GM23248 (cell line): ENCODE data around the gene GPT2. TPM values are rescaled to one million over a fixed set of nuclear protein-coding genes. Genes with fewer than 3 reads are reported as not detected.
A peak's percentile ranks its signal among the peaks of the same experiment; 100 is the strongest.

Experiments used
- DNase-seq: peaks from one replicate; pipeline ENCODE4 v3.0.0-alpha.2; 2015
- H2AFZ ChIP-seq: fragments of 200-600 bp; sonication (generic); 2 replicates; pipeline ENCODE4 v1.6.1; 2016; ENCODE audit warnings: antibody characterized with exemption
- H3F3A ChIP-seq: fragments of 200-600 bp; sonication (generic); 2 replicates; pipeline ENCODE4 v1.6.1; 2016; ENCODE audit warnings: mild to moderate bottlenecking, antibody characterized with exemption, mixed run types; ENCODE audit not compliant: insufficient read depth
- H3K27ac ChIP-seq: fragments of 200-600 bp; sonication (generic); 2 replicates; pipeline ENCODE4 v1.5.1; 2016; ENCODE audit warnings: mild to moderate bottlenecking
- H3K27me3 ChIP-seq: fragments of 200-600 bp; sonication (generic); replicated peaks from 2 replicates; pipeline ENCODE4 v1.6.1; 2016; ENCODE audit warnings: mild to moderate bottlenecking; ENCODE audit not compliant: insufficient read depth
- H3K36me3 ChIP-seq: fragments of 200-600 bp; sonication (generic); 2 replicates; pipeline ENCODE4 v1.6.1; 2016; ENCODE audit warnings: low read depth, mild to moderate bottlenecking
- H3K4me1 ChIP-seq: fragments of 200-600 bp; sonication (generic); 2 replicates; pipeline ENCODE4 v1.6.1; 2016; ENCODE audit warnings: mild to moderate bottlenecking; ENCODE audit not compliant: insufficient read depth
- H3K4me2 ChIP-seq: fragments of 200-600 bp; sonication (generic); one replicate; pipeline ENCODE4 v1.6.1; 2016; ENCODE audit warnings: mild to moderate bottlenecking; ENCODE audit not compliant: unreplicated experiment
- H3K4me3 ChIP-seq: fragments of 200-600 bp; sonication (generic); 2 replicates; pipeline ENCODE4 v1.5.1; 2016; ENCODE audit warnings: mild to moderate bottlenecking
- H3K79me2 ChIP-seq: fragments of 200-600 bp; sonication (generic); 2 replicates; pipeline ENCODE4 v1.6.1; 2016; ENCODE audit warnings: mild to moderate bottlenecking; ENCODE audit not compliant: insufficient read depth
- H3K9ac ChIP-seq: fragments of 200-600 bp; sonication (generic); 2 replicates; pipeline ENCODE4 v1.6.1; 2016; ENCODE audit warnings: mild to moderate bottlenecking
- H3K9me2 ChIP-seq: fragments of 200-600 bp; sonication (generic); 2 replicates; pipeline ENCODE4 v1.6.1; 2016; ENCODE audit warnings: mixed run types, mild to moderate bottlenecking, moderate library complexity; ENCODE audit not compliant: insufficient read depth
- H3K9me3 ChIP-seq: fragments of 200-600 bp; sonication (generic); one replicate; pipeline ENCODE4 v1.6.1; 2017; ENCODE audit warnings: low read depth
- H4K20me1 ChIP-seq: fragments of 200-600 bp; sonication (generic); 2 replicates; pipeline ENCODE4 v1.6.0; 2016; ENCODE audit not compliant: insufficient read depth
- EZH2 ChIP-seq: fragments of 200-600 bp; sonication (generic); IDR thresholded peaks from 2 replicates; pipeline ENCODE4 v1.6.1; 2018; ENCODE audit warnings: antibody characterized with exemption, mild to moderate bottlenecking; ENCODE audit not compliant: insufficient read depth, poor library complexity, severe bottlenecking
- EZH2phosphoT487 ChIP-seq: fragments of 200-600 bp; sonication (generic); IDR thresholded peaks from 2 replicates; pipeline ENCODE4 v1.6.1; 2018; ENCODE audit warnings: antibody characterized with exemption, moderate library complexity, mild to moderate bottlenecking, low read depth; ENCODE audit not compliant: insufficient read depth
- WGBS, 2 experiments: methylation state at CpG; one replicate each; pipeline ENCODE4 v1.1.6; 2015 to 2017; ENCODE audit warnings: low lambda C conversion rate in 2 of 2, low coverage in 1 of 2; ENCODE audit errors: missing lambda C conversion rate in 2 of 2; 5-methylcytosine and 5-hydroxymethylcytosine counted together
- in situ Hi-C: fragments of 300-500 bp; cut with MboI; formaldehyde crosslinking; loops from 2 replicates; pipeline ENCODE4 v1.15.0; 2020
- polyA plus RNA-seq: library from polyadenylated mRNA; unstranded; fragments of >200 nt; fragmentation: Nextera tagmentation; extraction: Ambion mirVana; gene quantifications from 2 replicates; pipeline ENCODE4 v1.2.1, GENCODE V29; 2016
- total RNA-seq: library from RNA; depleted of rRNA; stranded (reverse); fragments of >200 nt; shearing (Covaris generic); gene quantifications from 2 replicates; pipeline ENCODE4 v1.2.3, GENCODE V29; 2014; rRNA removed

The GPT2 gene, protein sequence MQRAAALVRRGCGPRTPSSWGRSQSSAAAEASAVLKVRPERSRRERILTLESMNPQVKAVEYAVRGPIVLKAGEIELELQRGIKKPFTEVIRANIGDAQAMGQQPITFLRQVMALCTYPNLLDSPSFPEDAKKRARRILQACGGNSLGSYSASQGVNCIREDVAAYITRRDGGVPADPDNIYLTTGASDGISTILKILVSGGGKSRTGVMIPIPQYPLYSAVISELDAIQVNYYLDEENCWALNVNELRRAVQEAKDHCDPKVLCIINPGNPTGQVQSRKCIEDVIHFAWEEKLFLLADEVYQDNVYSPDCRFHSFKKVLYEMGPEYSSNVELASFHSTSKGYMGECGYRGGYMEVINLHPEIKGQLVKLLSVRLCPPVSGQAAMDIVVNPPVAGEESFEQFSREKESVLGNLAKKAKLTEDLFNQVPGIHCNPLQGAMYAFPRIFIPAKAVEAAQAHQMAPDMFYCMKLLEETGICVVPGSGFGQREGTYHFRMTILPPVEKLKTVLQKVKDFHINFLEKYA
- 33.7 and 65.3 TPM in 2 replicates for total RNA-seq
- polyA plus RNA-seq = 26.9 and 32.0 TPM in 2 replicates

DNA sequence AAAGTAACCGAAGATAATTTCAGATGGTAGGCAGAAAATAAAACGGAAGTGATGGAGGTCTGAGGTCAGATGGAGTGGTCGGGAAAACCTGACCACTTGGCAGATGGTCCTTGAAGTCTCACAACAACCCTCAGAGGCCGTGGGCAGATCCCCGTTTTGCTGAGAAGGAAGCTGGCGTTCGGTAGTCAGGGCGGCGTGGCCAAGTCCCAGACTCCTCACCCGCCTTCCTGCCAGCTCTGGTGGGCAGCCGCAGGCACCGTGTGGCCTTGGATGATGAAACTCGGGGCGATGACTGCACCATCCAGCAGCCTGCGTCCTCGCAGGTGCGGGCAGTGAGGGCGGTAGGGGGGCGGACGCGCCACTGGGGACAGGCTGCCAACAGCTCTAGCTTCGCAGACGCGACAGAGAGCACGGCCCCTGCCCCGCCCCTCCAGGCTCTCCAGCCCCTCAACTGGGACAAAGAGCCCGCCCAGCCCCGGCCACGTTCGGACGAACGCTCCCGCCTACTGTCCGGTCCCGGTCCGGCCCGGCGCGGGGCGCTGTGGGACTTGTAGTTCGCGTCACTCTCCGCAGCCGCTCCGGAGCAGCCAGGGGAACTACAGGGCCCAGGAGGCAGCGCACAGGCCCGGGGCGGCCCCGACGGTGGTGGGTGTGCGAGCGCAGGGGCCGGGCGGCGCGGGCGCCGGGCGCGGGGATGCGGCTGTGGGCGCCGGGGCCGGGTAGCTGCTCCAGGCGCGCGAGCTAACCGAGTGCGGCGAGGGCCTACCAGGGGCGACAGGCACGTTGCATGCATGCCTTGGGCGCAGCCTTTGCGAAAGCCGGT is at the start of gene GPT2:
GPT2 (plus strand) TSS at position 673 of the 823 bp plus-strand sequence. CDS start 354 bp downstream, outside the sequence.
- Histone ChIP-seq H2AFZ (peak within 1 kb of the TSS; percentile 84), H3K4me2 (peak within 1 kb of the TSS; percentile 77), H3K79me2 (peaks cover 43% of the 10 kb centered on the region), H3K9ac (peak within 1 kb of the TSS; percentile 78), H4K20me1 (no peaks in the 10 kb centered on the region), H3K9me3 (no peaks in the 10 kb centered on the region), H3K36me3 (no peaks in the 10 kb centered on the region), H3K27ac (peak within 1 kb of the TSS; percentile 65), H3K27me3 (no peaks in the 10 kb centered on the region), H3K4me3 (peak within 1 kb of the TSS; percentile 87), H3F3A (no peaks in the 10 kb centered on the region), H3K9me2 (no peaks in the 10 kb centered on the region), H3K4me1 (peaks cover 7% of the 10 kb centered on the region; the same call in 1 of the 2 replicates)
- in situ Hi-C loops = no loop called here
- DNase-seq = peak; percentile 99
- TF ChIP-seq EZH2 = no peak
- TF ChIP-seq EZH2phosphoT487 = no peak
- WGBS, 2 experiments = 1% methylated on average over 50 to 58 of the region's 75 CpGs

GRCh38 chr16:46836534-46837530 is 47.3 kb upstream of the GPT2 start:
- Histone ChIP-seq H3K27me3 (no peaks in the 10 kb centered on the region), H4K20me1 (no peaks in the 10 kb centered on the region), H3K79me2 (no peaks in the 10 kb centered on the region), H3K4me2 (no peak overlapping the region), H3K9ac (no peak overlapping the region), H3K9me2 (no peaks in the 10 kb centered on the region), H3K4me1 (no peaks in the 10 kb centered on the region), H3K9me3 (no peaks in the 10 kb centered on the region), H3K36me3 (no peaks in the 10 kb centered on the region), H3F3A (no peaks in the 10 kb centered on the region), H3K27ac (no peak overlapping the region), H3K4me3 (no peak overlapping the region), H2AFZ (no peak overlapping the region)
- WGBS, 2 experiments = 75 to 76% methylated on average over 6 of the region's 6 CpGs
- no peak for TF ChIP-seq EZH2phosphoT487
- no peak for TF ChIP-seq EZH2
- no peak for DNase-seq
- in situ Hi-C loops = no loop called here

DNA sequence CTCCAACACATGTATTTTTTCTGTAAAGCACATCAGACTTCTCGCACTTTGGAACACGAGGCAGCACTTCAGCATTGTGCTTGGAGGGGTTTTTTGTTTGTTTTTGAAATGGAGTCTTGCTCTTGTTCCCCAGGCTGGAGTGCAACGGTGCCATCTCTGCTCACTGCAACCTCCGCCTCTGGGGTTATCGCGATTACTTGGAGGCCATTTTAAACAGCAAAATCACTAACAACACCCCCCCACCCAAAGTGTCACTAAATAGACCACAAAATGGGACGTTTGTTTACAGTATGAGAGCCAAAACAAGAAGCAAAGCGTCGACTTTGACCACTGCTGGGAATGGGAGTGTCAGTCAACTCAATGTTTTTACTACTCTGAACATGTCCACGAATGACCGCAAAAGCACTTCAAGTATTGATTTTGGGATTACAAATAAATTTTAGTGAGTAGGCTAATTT is 44.1 kb upstream of the GPT2 start:
- 74 to 78% methylated on average over 11 of the region's 11 CpGs for WGBS, 2 experiments
- no peaks in the 10 kb centered on the region for H3K79me2 ChIP-seq

More for the DNA sequence above, 44.1 kb upstream of the GPT2 start:
- no peak overlapping the region for H3K9ac ChIP-seq
- no peak for DNase-seq
- no peaks in the 10 kb centered on the region for H3K27me3 ChIP-seq
- H3K36me3 ChIP-seq = no peaks in the 10 kb centered on the region
- H3K4me2 ChIP-seq = no peak overlapping the region
- no peaks in the 10 kb centered on the region for H4K20me1 ChIP-seq
- no peaks in the 10 kb centered on the region for H3K9me2 ChIP-seq
- H3F3A ChIP-seq = no peaks in the 10 kb centered on the region
- H3K4me1 ChIP-seq = no peaks in the 10 kb centered on the region
- no peaks in the 10 kb centered on the region for H3K9me3 ChIP-seq
- in situ Hi-C loops = no loop called here
- TF ChIP-seq EZH2 (no peak), EZH2phosphoT487 (no peak)
- H3K27ac ChIP-seq = no peak overlapping the region
- H3K4me3 ChIP-seq = no peak overlapping the region
- no peak overlapping the region for H2AFZ ChIP-seq
